Measurements from ENCODE around the gene RFXANK. TPM values are rescaled to one million over a fixed set of nuclear protein-coding genes. Genes with fewer than 3 reads are reported as not detected.

Gene RFXANK
- total RNA-seq, 8 experiments from 2014 or later = 43.6 to 172 (median 88.6) TPM

DNA sequence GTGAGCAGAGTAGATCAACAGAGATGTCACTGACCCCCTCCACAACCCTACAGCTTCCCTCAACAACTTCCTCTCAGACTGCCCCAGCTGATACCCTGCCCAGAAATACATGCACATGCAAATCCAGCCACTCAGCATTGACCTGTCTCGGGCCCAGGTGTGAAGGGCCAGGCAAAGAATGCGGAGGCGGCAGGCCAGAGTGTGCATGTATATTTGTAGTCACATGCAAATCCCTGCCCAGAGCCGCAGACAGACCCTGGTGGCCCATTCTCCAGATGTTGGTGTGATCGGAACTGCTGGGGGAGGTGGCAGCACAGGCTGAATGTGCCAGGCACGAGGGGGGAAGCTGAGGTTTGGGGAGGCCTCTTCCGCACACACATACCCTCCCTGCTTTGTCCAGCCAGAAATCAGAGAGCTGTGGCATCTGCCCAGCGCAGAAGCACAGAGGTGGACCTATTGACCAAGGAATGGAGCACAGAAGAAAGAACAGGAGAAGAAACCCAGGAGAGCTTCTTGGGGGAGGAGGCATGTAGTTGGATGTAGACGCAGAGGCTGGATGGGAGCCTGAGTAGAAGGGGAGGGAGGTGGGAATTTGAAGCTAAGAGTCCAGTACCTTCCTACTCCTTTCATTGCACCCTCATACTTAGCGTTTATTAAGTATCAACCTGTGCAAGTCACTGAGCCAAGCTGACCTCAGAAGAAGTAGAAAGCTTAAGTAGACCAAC is 36.4 kb upstream of the RFXANK start:
- no peak overlapping the region for H3K4me3 ChIP-seq
- in situ Hi-C loops (cut with MboI; ENCODE audit: low pct_unique_long_range_greater_than_20kb in 2 of 9, low sequenced_read_pairs in 9 of 9, unreplicated experiment in 9 of 9) = loop anchor here in 1 of 9 experiments (25.0 kb wide), 1 partner anchor 332 kb away; no protein-coding TSS in a partner anchor
- 40 to 100% (median 87%) methylated on average over 2 to 5 of the region's 10 CpGs; no CpG with 5 or more reads in 5 of the 10 experiments for WGBS, 10 experiments
- ATAC-seq (replicated peaks in 6 of 8) = no peak
- no peak overlapping the region for H3K27ac ChIP-seq
- no peaks in the 10 kb centered on the region for H3K4me1 ChIP-seq (replicated peaks in 1 of 2)

DNA sequence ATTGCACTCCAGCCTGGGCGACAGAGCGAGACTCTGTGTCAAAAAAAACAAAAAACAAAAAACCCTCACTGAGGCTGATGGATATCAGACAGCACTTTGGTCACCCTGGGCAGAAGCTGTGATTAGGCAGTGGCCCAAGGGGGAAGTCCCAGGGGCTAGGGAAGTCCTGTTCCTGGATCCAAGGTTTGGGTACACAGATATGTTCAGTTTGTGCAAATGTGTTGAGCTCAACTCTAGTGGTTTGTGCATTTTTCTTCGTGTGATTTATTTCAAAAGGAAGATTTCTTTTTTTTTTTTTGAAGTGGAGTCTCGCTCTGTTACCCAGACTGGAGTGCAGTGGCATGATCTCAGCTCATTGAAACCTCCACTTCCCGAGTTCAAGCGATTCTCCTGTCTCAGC is 34.2 kb upstream of the RFXANK start:
- Histone ChIP-seq H3K4me1 (replicated peaks in 1 of 2) (no peaks in the 10 kb centered on the region), H3K27ac (no peak overlapping the region), H3K4me3 (no peak overlapping the region)
- ATAC-seq (replicated peaks in 6 of 8) = no peak
- 61 to 100% (median 100%) methylated on average over 1 to 6 of the region's 6 CpGs; no CpG with 5 or more reads in 3 of the 10 experiments for WGBS, 10 experiments
- in situ Hi-C loops (cut with MboI; ENCODE audit: low pct_unique_long_range_greater_than_20kb in 2 of 9, low sequenced_read_pairs in 9 of 9, unreplicated experiment in 9 of 9) = loop anchor here in 1 of 9 experiments (25.0 kb wide), 1 partner anchor 329 kb away; no protein-coding TSS in a partner anchor

DNA sequence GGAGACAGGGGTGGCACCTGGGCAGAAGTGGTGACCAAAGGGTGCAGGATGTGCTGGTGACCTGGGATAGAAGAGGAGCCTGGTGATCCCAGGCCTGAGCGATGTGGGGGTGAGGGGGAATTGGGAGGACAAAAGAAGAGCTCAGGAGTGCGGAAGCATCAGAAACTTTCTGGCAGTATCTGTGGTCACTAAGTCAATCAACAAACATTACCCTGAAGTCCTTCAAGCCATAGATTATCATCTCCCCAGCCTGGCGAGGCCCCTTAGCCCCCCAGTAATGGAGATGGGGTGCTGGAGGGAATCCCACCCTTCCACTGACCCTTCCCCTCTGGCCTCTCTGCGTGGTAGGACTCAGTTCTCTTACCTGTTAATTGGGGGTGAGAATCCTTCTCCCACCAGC is 32.5 kb upstream of the RFXANK start:
- Histone ChIP-seq H3K27ac (no peak overlapping the region), H3K4me1 (replicated peaks in 1 of 2) (no peaks in the 10 kb centered on the region), H3K4me3 (no peak overlapping the region)
- 80 to 100% (median 100%) methylated on average over 1 to 2 of the region's 4 CpGs; no CpG with 5 or more reads in 3 of the 10 experiments for WGBS, 10 experiments
- in situ Hi-C loops (cut with MboI; ENCODE audit: low pct_unique_long_range_greater_than_20kb in 2 of 9, low sequenced_read_pairs in 9 of 9, unreplicated experiment in 9 of 9) = loop anchor here in 1 of 9 experiments (25.0 kb wide), 1 partner anchor 328 kb away; no protein-coding TSS in a partner anchor
- no peak for ATAC-seq (replicated peaks in 6 of 8)

DNA sequence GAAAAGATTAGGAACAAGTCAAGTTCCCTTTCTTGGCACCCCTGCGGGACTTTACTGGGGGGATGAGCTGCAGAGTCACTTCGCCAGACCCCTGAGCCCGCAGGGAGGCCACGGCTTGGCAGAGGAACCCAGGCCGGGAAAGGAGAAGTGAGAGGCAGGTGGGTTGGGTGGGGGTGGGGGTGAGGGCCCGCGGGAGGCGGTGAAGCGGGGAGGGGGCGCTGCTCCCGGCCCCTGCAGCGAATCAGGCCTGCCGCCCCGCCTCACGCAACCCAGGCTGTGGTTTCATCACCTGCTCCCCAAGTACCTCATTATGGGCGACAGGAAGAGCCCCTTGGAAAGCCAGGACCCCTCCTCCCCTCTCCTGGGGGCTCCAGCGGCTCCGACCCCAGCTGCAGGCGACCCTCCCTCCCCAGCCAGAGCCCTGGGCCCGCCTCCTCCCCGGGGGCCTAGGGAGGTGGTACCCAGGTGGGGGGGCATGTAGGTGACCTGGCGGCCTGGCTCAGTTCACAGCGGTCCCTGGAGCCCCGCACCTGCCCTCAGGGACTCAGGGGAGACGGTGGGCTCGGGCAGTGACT is 31.5 kb upstream of the RFXANK start:
- WGBS, 10 experiments = 60 to 80% methylated on average over 1 to 2 of the region's 26 CpGs; no CpG with 5 or more reads in 8 of the 10 experiments
- ATAC-seq (replicated peaks in 6 of 8) = peak in 1 of 8 experiments; percentile 20

DNA sequence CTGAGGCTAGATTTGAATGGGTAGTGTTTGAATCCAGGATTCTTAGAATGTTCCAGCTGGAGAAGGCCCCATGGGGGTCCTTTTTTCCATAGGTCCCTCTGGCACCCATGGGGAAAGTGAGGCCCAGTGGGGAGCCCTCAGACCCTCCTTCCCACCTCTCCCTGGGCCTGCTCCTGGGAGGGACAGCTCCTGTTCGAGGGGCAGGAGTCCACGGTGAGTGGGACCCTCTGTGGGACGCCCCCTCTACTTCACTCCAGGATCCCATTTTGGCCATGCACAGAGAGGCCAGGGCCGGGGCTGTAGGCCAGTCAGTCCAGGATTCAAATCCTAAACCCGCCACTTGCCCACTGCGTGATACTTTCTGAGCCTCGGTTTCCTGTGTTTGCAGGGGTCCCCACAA is 29.6 kb upstream of the RFXANK start:
- Histone ChIP-seq H3K4me3 (no peak overlapping the region), H3K4me1 (replicated peaks in 1 of 2) (no peaks in the 10 kb centered on the region), H3K27ac (no peak overlapping the region)
- 62 to 100% (median 83%) methylated on average over 1 to 3 of the region's 7 CpGs; no CpG with 5 or more reads in 7 of the 10 experiments for WGBS, 10 experiments
- in situ Hi-C loops (cut with MboI; ENCODE audit: low pct_unique_long_range_greater_than_20kb in 2 of 9, low sequenced_read_pairs in 9 of 9, unreplicated experiment in 9 of 9) = loop anchor here in 1 of 9 experiments (25.0 kb wide), 1 partner anchor 325 kb away; no protein-coding TSS in a partner anchor
- no peak for ATAC-seq (replicated peaks in 6 of 8)

More for the DNA sequence above, 31.5 kb upstream of the RFXANK start:
- Histone ChIP-seq H3K4me3 (no peak overlapping the region), H3K4me1 (replicated peaks in 1 of 2) (no peaks in the 10 kb centered on the region), H3K27ac (no peak overlapping the region)
- in situ Hi-C loops (cut with MboI; ENCODE audit: low pct_unique_long_range_greater_than_20kb in 2 of 9, low sequenced_read_pairs in 9 of 9, unreplicated experiment in 9 of 9) = loop anchor here in 1 of 9 experiments (25.0 kb wide), 1 partner anchor 327 kb away; no protein-coding TSS in a partner anchor

DNA sequence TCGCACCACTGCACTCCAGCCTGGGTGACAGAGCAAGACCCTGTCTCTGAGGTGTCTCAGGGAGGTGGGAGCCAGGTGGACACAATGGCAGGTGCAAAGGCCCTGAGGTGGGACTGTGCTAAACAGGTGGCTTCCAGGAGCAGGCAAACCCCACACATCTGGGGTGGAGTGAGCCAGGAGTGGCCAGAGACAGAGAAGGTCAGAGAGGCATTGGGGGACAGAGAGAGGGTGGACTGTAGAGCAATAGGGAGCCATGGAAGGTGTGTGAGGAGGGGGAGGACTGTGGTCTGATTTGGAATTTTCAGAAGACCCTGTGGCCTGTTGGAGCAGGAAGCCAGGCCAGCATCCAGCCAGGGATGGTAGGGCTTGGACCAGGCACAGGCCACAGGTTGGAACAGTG is 26.7 kb upstream of the RFXANK start:
- Histone ChIP-seq H3K4me1 (replicated peaks in 1 of 2) (peaks cover 0 to under 1% of the 10 kb centered on the region in 2 donors), H3K27ac (no peak overlapping the region), H3K4me3 (no peak overlapping the region)
- WGBS, 10 experiments = 100% methylated on average over 1 of the region's 1 CpG; no CpG with 5 or more reads in 9 of the 10 experiments
- no peak for ATAC-seq (replicated peaks in 6 of 8)
- in situ Hi-C loops (cut with MboI; ENCODE audit: low pct_unique_long_range_greater_than_20kb in 2 of 9, low sequenced_read_pairs in 9 of 9, unreplicated experiment in 9 of 9) = loop anchor here in 1 of 9 experiments (25.0 kb wide), 1 partner anchor 322 kb away; no protein-coding TSS in a partner anchor

DNA sequence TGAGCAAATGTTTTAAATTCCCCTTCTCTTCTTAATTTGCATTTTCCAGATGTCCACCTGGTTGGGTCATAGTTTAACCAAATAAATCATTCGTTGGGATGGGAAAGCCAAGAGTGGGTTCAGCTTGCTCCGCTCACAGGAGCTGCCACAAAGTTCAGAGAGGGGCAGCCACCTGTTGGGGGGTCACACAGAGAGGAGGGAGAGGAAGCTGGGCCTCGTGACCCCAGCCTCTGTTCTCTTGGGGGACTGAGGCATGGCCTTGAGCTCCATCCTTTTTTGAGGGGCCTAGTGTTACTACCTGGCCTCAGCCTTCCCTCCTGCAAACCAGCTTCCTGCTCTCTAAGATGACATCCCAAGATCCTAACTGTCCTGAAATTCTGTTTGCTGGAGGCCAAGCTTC is 24.4 kb upstream of the RFXANK start:
- WGBS, 10 experiments = 43 to 86% (median 75%) methylated on average over 1 to 3 of the region's 3 CpGs; no CpG with 5 or more reads in 5 of the 10 experiments
- H3K4me3 ChIP-seq = no peak overlapping the region
- in situ Hi-C loops (cut with MboI; ENCODE audit: low pct_unique_long_range_greater_than_20kb in 2 of 9, low sequenced_read_pairs in 9 of 9, unreplicated experiment in 9 of 9) = loop anchor here in 1 of 9 experiments (25.0 kb wide), 1 partner anchor 320 kb away; no protein-coding TSS in a partner anchor

DNA sequence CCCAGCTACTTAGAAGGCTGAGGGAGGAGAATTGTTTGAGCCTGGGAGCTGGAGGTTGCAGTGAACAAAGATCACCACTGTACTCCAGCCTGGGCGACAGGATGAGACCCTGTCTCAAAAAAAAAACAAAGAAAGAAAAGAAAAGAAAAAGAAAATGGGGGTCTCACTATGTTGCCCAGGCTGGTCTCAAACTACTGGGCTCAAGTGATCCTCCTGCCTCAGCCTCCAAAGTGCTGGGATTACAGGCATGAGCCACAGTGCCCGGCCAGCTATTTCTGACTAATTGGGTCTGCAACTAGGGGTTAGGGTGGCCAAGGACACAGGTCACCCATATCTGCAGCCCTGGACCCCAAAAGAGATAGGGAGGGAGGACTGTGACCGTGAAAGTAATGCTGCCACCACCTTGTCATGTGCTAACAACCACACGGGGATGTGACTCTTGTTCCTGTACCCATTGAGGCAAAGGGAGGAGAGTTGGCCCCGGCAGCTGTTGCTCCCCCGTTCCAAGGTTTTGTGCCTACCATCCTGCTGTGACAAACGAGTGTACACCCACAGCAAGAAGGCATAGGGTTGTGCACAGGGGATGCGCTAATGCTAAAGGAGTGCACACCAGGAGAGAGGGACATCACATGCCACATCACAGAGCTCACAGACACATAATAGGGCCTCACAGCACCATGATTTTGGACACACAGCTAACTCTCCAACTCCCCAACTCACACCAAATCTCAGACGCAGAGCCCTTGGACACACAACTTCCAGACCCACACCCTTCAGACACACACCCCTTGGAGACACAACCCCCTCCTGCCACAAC is 22.6 kb upstream of the RFXANK start:
- peak overlapping the region in 3 of 5 donors; percentile 15 to 28 (median 24) for H3K4me3 ChIP-seq
- 0 to 81% (median 76%) methylated on average over 1 to 5 of the region's 9 CpGs; no CpG with 5 or more reads in 4 of the 10 experiments for WGBS, 10 experiments
- peaks cover 7% of the 10 kb centered on the region in 2 donors for H3K4me1 ChIP-seq (replicated peaks in 1 of 2)
- ATAC-seq (replicated peaks in 6 of 8) = peak in 3 of 8 experiments; percentile 7 to 17 (median 15)
- no peak overlapping the region for H3K27ac ChIP-seq
- in situ Hi-C loops (cut with MboI; ENCODE audit: low pct_unique_long_range_greater_than_20kb in 2 of 9, low sequenced_read_pairs in 9 of 9, unreplicated experiment in 9 of 9) = loop anchor here in 1 of 9 experiments (25.0 kb wide), 1 partner anchor 318 kb away; no protein-coding TSS in a partner anchor

More for the DNA sequence above, 24.4 kb upstream of the RFXANK start:
- Histone ChIP-seq H3K27ac (no peak overlapping the region), H3K4me1 (replicated peaks in 1 of 2) (peaks cover 7% of the 10 kb centered on the region in 2 donors)
- no peak for ATAC-seq (replicated peaks in 6 of 8)

DNA sequence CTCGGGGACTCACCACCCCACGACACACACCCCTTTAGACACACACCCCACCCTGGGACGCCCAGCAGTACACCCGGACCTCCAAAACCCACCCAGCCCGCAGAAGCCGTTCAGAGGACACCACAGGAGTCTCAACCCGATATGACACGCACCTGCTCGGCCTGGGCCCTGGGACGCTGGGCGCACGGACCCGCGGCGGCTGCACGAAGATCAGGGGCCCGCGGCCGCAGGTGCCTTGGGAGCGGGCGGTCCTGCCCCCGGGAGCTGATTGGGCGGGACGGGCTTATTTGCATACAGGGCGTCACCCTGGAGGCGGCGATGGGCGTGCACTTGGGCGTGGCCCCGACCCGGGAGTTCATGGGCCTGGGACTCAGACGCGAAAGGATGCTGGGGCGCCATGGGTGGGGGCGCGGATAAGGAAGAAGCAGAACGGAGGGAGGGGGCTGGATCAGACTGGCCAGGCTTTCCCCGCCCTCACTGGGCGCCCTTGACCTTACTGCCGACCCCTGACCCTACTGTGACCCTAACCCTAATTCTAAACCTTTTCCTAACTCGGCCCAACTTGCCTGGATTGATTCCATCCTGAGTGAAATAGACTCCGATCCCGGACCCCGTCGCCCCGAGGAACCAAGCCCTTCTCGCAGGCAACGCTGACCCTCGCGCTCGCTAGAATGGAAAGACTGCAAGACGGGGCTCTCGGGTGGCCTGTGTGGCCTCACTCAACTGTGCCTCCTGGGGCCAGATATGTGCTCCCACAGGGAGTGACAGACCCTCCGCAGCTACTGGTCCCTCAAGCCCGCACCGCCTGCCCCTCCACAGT is 21.8 kb upstream of the RFXANK start, which contains the start of gene MEF2B:
Gene MEF2B (minus strand): TSS at position 211 of the 820 bp plus-strand sequence. CDS start 19,528 bp downstream, outside the sequence.
- peak; percentile 82 to 98 (median 96) for ATAC-seq (replicated peaks in 6 of 8)

DNA sequence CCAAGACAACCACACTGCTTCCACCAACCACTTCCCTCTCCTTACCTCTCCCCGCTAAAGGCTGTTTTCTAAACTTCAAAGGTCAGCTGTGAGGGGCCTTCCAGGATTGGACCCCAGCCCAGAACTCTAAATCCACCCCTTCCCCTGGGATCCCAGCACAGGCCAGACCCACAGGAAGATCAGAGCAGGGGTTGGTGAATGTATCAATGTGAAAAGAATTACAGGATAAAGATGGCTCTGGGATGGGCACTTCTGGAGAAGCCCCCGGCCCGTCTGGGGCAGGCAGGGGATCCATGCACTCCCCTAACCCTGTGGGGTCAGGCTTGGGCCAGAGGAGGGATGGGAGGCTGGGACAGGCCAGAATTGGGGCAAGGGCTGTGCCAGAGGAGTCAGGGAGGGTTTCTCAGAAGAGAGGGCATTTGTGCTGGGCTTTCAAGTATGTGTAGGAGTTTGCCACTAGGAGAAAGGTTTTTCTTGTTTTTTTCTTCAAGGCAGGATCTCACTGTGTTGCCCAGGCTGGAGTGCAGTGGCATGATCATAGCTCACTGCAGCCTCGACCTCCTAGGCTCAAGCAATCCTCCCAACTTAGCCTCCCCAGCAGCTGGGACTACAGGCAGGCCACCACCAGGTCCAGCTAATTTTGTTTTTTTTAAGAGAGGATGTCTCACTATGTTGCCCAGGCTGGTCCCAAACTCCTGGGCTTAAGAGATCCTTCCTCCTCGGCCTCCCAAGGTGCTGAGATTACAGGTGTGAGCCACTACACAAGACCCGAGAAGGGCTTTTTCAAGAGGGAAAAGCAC is 21.0 kb upstream of the RFXANK start:
- in situ Hi-C loops (cut with MboI; ENCODE audit: low pct_unique_long_range_greater_than_20kb in 2 of 9, low sequenced_read_pairs in 9 of 9, unreplicated experiment in 9 of 9) = loop anchor here in 1 of 9 experiments (25.0 kb wide), 1 partner anchor 316 kb away; no protein-coding TSS in a partner anchor
- Histone ChIP-seq H3K4me1 (replicated peaks in 1 of 2) (peaks cover 7% of the 10 kb centered on the region in 2 donors), H3K27ac (no peak overlapping the region), H3K4me3 (no peak overlapping the region)
- no peak for ATAC-seq (replicated peaks in 6 of 8)
- 80 to 92% (median 88%) methylated on average over 1 to 4 of the region's 6 CpGs; no CpG with 5 or more reads in 6 of the 10 experiments for WGBS, 10 experiments

More for the DNA sequence above, 21.8 kb upstream of the RFXANK start, which contains the start of gene MEF2B:
- no peak within 1 kb of the TSS for H3K27ac ChIP-seq
- peaks cover 7% of the 10 kb centered on the region in 2 donors for H3K4me1 ChIP-seq (replicated peaks in 1 of 2)
- H3K4me3 ChIP-seq = peak within 1 kb of the TSS; percentile 12 to 28 (median 18)
- 16 to 47% (median 29%) methylated on average over 2 to 10 of the region's 56 CpGs; no CpG with 5 or more reads in 6 of the 10 experiments for WGBS, 10 experiments
- in situ Hi-C loops (cut with MboI; ENCODE audit: low pct_unique_long_range_greater_than_20kb in 2 of 9, low sequenced_read_pairs in 9 of 9, unreplicated experiment in 9 of 9) = loop anchor here in 1 of 9 experiments (25.0 kb wide), 1 partner anchor 317 kb away; no protein-coding TSS in a partner anchor
